HepG2 (cell line): Measurements from ENCODE around the gene CNTNAP1. TPM values are rescaled to one million over a fixed set of nuclear protein-coding genes. Genes with fewer than 3 reads are reported as not detected.

Experiments
- FIP1L1 ChIP-seq: fragments of 200-400 bp; formaldehyde crosslinking; IDR thresholded peaks from 2 replicates; pipeline ENCODE4 v1.6.1; 2018; ENCODE audit warnings: low read depth, mild to moderate bottlenecking, low read length, moderate library complexity, borderline replicate concordance; ENCODE audit not compliant: insufficient read depth
- FOXJ3 ChIP-seq: sonication (generic); formaldehyde crosslinking; IDR thresholded peaks from 2 replicates; pipeline ENCODE4 v1.4.0; 2020; ENCODE audit warnings: missing genetic modification reagents, mild to moderate bottlenecking, borderline replicate concordance
- JUN ChIP-seq: sonication (generic); formaldehyde crosslinking; IDR thresholded peaks from 2 replicates; pipeline ENCODE4 v1.4.0; 2020; ENCODE audit warnings: mild to moderate bottlenecking, missing genetic modification reagents
- MAF1 ChIP-seq: sonication (generic); formaldehyde crosslinking; IDR thresholded peaks from 2 replicates; pipeline ENCODE4 v1.5.0; 2020; ENCODE audit warnings: missing genetic modification reagents, borderline replicate concordance
- ONECUT2 ChIP-seq: sonication (generic); formaldehyde crosslinking; IDR thresholded peaks from 2 replicates; pipeline ENCODE4 v1.4.0; 2020; ENCODE audit warnings: missing genetic modification reagents
- POLR2AphosphoS5 ChIP-seq: IDR thresholded peaks from 2 replicates; pipeline ENCODE4 v1.6.1; 2012; ENCODE audit warnings: low read depth, low read length
- PPARG ChIP-seq: conservative IDR thresholded peaks from 2 replicates; pipeline ENCODE4 v1.6.1; 2016; ENCODE audit warnings: missing biosample characterization, missing genetic modification reagents
- PRMT3 ChIP-seq: sonication (generic); formaldehyde crosslinking; IDR thresholded peaks from 2 replicates; pipeline ENCODE4 v1.8.1; 2022; ENCODE audit warnings: low read depth, mild to moderate bottlenecking, moderate library complexity, missing genetic modification reagents, borderline replicate concordance
- RXRA ChIP-seq: sonication (generic); formaldehyde crosslinking; IDR thresholded peaks from 2 replicates; pipeline ENCODE4 v1.5.1; 2020; ENCODE audit warnings: missing genetic modification reagents
- SAP130 ChIP-seq: IDR thresholded peaks from 2 replicates; pipeline ENCODE4 v1.6.1; 2016; ENCODE audit warnings: low read depth
- SMAD3 ChIP-seq: sonication (generic); formaldehyde crosslinking; IDR thresholded peaks from 2 replicates; pipeline ENCODE4 v1.4.0; 2020; ENCODE audit warnings: missing genetic modification reagents
- STAT5B ChIP-seq: sonication (generic); formaldehyde crosslinking; IDR thresholded peaks from 2 replicates; pipeline ENCODE4 v1.4.0; 2020; ENCODE audit warnings: missing genetic modification reagents
- TARDBP ChIP-seq: sonication (generic); formaldehyde crosslinking; IDR thresholded peaks from 2 replicates; pipeline ENCODE4 v1.8.0; 2022; ENCODE audit warnings: mild to moderate bottlenecking, missing genetic modification reagents
- ZMAT3 ChIP-seq: sonication (generic); formaldehyde crosslinking; conservative IDR thresholded peaks from 2 replicates; pipeline ENCODE4 v1.7.0; 2021; ENCODE audit warnings: missing genetic modification reagents
- ZNF607 ChIP-seq: sonication (generic); formaldehyde crosslinking; IDR thresholded peaks from 2 replicates; pipeline ENCODE4 v1.5.1; 2020; ENCODE audit warnings: missing genetic modification reagents, mild to moderate bottlenecking, borderline replicate concordance
- ZSCAN12 ChIP-seq: sonication (generic); formaldehyde crosslinking; IDR thresholded peaks from 2 replicates; pipeline ENCODE4 v1.9.0; 2021; ENCODE audit warnings: mild to moderate bottlenecking, missing genetic modification reagents
- polyA plus RNA-seq, 8 experiments: library from polyadenylated mRNA; depleted of rRNA in 3 of 8; stranded (reverse) in 7 of 8; unstranded in 1 of 8; fragments of >200 nt; fragmentation: Illumina TruSeq in 4 of 8; extraction: Trizol in 4 of 8; gene quantifications; 2 replicates each; pipeline versions ENCODE4 v1.2.1 to v1.2.3, GENCODE V29; 2011 to 2016; ENCODE audit warnings: low read depth in 4 of 8, missing spikeins in 1 of 8, mixed read lengths in 1 of 8; ENCODE audit not compliant: insufficient read depth in 1 of 8
- total RNA-seq, 5 experiments: library from RNA; depleted of rRNA; stranded (reverse); fragments of >200 nt; fragmentation: Illumina TruSeq; extraction: Trizol; gene quantifications; 2 replicates each; pipeline ENCODE4 v1.2.3, GENCODE V29; 2016; ENCODE audit warnings: low read depth in 1 of 5
- TF ChIP-seq, protein P1 (sequence below): sonication (generic); formaldehyde crosslinking; IDR thresholded peaks from 2 replicates; pipeline ENCODE4 v1.5.0; 2020; ENCODE audit warnings: mild to moderate bottlenecking, missing genetic modification reagents
- TF ChIP-seq, protein P2 (sequence below), 2 experiments: sonication (generic) in 1 of 2; formaldehyde crosslinking in 1 of 2; IDR thresholded peaks; 2 replicates each; pipeline versions ENCODE4 v1.5.1 to v1.6.1; 2011 to 2020; ENCODE audit warnings: borderline replicate concordance in 1 of 2, low read depth in 1 of 2, low read length in 1 of 2, mild to moderate bottlenecking in 1 of 2, missing genetic modification reagents in 1 of 2, moderate library complexity in 1 of 2
- TF ChIP-seq, protein P3 (sequence below): sonication (generic); formaldehyde crosslinking; IDR thresholded peaks from 2 replicates; pipeline ENCODE4 v1.4.0; 2020; ENCODE audit warnings: missing genetic modification reagents
- TF ChIP-seq, protein P4 (sequence below): sonication (generic); formaldehyde crosslinking; IDR thresholded peaks from 2 replicates; pipeline ENCODE4 v1.5.0; 2020; ENCODE audit warnings: mild to moderate bottlenecking, missing genetic modification reagents

Gene CNTNAP1
- total and polyA plus RNA-seq, 2 of the 13 experiments (the other 11 are each of a cell fraction or from before 2014, with no cell fraction given): 4.5 to 7.7 TPM

- peak; percentile 84; the same call in 1 of the 2 replicates for TF ChIP-seq MAF1 (CRISPR knock-in tag)
- peak; percentile 87; the same call in 1 of the 2 replicates for TF ChIP-seq FIP1L1
- peak; percentile 94 for TF ChIP-seq SAP130 (CRISPR knock-in tag)
- TF ChIP-seq SMAD3: peak; percentile 89; the same call in 1 of the 2 replicates
- no peak for TF ChIP-seq PRMT3 (CRISPR knock-in tag)
- peak; percentile 27; the same call in 1 of the 2 replicates for TF ChIP-seq PPARG (CRISPR knock-in tag)
- TF ChIP-seq STAT5B (CRISPR knock-in tag): 0 out of 2 replicates have a peak, but pooled peaks have one; percentile 40
- TF ChIP-seq ONECUT2 (CRISPR knock-in tag): peak; percentile 86
- no peak; the same call in 1 of the 2 replicates for TF ChIP-seq ZMAT3
- TF ChIP-seq, protein P1, sequence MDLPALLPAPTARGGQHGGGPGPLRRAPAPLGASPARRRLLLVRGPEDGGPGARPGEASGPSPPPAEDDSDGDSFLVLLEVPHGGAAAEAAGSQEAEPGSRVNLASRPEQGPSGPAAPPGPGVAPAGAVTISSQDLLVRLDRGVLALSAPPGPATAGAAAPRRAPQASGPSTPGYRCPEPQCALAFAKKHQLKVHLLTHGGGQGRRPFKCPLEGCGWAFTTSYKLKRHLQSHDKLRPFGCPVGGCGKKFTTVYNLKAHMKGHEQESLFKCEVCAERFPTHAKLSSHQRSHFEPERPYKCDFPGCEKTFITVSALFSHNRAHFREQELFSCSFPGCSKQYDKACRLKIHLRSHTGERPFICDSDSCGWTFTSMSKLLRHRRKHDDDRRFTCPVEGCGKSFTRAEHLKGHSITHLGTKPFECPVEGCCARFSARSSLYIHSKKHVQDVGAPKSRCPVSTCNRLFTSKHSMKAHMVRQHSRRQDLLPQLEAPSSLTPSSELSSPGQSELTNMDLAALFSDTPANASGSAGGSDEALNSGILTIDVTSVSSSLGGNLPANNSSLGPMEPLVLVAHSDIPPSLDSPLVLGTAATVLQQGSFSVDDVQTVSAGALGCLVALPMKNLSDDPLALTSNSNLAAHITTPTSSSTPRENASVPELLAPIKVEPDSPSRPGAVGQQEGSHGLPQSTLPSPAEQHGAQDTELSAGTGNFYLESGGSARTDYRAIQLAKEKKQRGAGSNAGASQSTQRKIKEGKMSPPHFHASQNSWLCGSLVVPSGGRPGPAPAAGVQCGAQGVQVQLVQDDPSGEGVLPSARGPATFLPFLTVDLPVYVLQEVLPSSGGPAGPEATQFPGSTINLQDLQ (CRISPR knock-in tag): no peak
- 0 out of 2 replicates have a peak, but pooled peaks have one; percentile 22 for TF ChIP-seq ZNF607 (CRISPR knock-in tag)
- TF ChIP-seq, protein P2, sequence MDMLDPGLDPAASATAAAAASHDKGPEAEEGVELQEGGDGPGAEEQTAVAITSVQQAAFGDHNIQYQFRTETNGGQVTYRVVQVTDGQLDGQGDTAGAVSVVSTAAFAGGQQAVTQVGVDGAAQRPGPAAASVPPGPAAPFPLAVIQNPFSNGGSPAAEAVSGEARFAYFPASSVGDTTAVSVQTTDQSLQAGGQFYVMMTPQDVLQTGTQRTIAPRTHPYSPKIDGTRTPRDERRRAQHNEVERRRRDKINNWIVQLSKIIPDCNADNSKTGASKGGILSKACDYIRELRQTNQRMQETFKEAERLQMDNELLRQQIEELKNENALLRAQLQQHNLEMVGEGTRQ (IDR thresholded peaks at IDR 0.05; ENCODE audit: low read depth, low read length): 0 out of 2 replicates have a peak, but pooled peaks have one; percentile 18
- TF ChIP-seq, protein P2 (CRISPR knock-in tag; IDR thresholded peaks at IDR 0.05; ENCODE audit: borderline replicate concordance): no peak
- TF ChIP-seq ZSCAN12: no peak
- TF ChIP-seq POLR2AphosphoS5: peak; percentile 96
- TF ChIP-seq FOXJ3 (CRISPR knock-in tag): no peak; the same call in 1 of the 2 replicates
- TF ChIP-seq, protein P3, sequence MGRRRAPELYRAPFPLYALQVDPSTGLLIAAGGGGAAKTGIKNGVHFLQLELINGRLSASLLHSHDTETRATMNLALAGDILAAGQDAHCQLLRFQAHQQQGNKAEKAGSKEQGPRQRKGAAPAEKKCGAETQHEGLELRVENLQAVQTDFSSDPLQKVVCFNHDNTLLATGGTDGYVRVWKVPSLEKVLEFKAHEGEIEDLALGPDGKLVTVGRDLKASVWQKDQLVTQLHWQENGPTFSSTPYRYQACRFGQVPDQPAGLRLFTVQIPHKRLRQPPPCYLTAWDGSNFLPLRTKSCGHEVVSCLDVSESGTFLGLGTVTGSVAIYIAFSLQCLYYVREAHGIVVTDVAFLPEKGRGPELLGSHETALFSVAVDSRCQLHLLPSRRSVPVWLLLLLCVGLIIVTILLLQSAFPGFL (CRISPR knock-in tag): no peak
- no peak; the same call in 1 of the 2 replicates for TF ChIP-seq TARDBP (CRISPR knock-in tag)
- TF ChIP-seq, protein P4, sequence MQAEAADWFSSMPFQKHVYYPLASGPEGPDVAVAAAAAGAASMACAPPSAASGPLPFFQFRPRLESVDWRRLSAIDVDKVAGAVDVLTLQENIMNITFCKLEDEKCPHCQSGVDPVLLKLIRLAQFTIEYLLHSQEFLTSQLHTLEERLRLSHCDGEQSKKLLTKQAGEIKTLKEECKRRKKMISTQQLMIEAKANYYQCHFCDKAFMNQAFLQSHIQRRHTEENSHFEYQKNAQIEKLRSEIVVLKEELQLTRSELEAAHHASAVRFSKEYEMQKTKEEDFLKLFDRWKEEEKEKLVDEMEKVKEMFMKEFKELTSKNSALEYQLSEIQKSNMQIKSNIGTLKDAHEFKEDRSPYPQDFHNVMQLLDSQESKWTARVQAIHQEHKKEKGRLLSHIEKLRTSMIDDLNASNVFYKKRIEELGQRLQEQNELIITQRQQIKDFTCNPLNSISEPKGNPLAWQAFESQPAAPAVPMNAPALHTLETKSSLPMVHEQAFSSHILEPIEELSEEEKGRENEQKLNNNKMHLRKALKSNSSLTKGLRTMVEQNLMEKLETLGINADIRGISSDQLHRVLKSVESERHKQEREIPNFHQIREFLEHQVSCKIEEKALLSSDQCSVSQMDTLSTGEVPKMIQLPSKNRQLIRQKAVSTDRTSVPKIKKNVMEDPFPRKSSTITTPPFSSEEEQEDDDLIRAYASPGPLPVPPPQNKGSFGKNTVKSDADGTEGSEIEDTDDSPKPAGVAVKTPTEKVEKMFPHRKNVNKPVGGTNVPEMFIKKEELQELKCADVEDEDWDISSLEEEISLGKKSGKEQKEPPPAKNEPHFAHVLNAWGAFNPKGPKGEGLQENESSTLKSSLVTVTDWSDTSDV (CRISPR knock-in tag): no peak
- no peak for TF ChIP-seq JUN (CRISPR knock-in tag)
- peak; percentile 75; the same call in 1 of the 2 replicates for TF ChIP-seq RXRA
Measured at GRCh38 chr17:42677921-42678781, 4.2 kb upstream of the CNTNAP1 start (continued).
